AG04450 (cell line): ENCODE measurements around the gene HIPK2. TPM values are rescaled to one million over a fixed set of nuclear protein-coding genes. Genes with fewer than 3 reads are reported as not detected.

Experiments
- CTCF ChIA-PET: fragments of 300-600, 350-600 bp; formaldehyde crosslinking; extraction: SDS; loops from one replicate; lab custom pipeline; 2022; ENCODE audit warnings: antibody characterized with exemption, inconsistent platforms; lab: Charles Lee
- POLR2A ChIA-PET: fragments of 350-600 bp; formaldehyde crosslinking; extraction: SDS; loops from one replicate; lab custom pipeline; 2021; ENCODE audit warnings: antibody characterized with exemption, inconsistent platforms; lab: Yijun Ruan, JAX
- DNase-seq: peaks from one replicate; pipeline ENCODE4 v3.0.0-alpha.2; 2011; ENCODE audit warnings: low read depth, low spot score
- H3K27ac ChIP-seq: one replicate; pipeline ENCODE4 v1.5.1; 2012; ENCODE audit warnings: low read depth, low read length, control low read depth
- H3K27me3 ChIP-seq: one replicate; pipeline ENCODE4 v1.6.0; 2012; ENCODE audit warnings: low read length; ENCODE audit not compliant: control insufficient read depth, insufficient read depth
- H3K4me3 ChIP-seq: 2 replicates; pipeline ENCODE4 v1.5.1; 2011; ENCODE audit warnings: mild to moderate bottlenecking, low read depth, low read length, control low read depth
- H3K9me3 ChIP-seq: 2 replicates; pipeline ENCODE4 v1.5.1; 2012; ENCODE audit warnings: low read length; ENCODE audit not compliant: control insufficient read depth, insufficient read depth
- polyA plus RNA-seq: library from polyadenylated mRNA; depleted of rRNA; stranded (reverse); fragments of >200 nt; gene quantifications from 2 replicates; pipeline ENCODE4 v1.2.3, GENCODE V29; 2011
- TF ChIP-seq, protein P1 (sequence below): IDR thresholded peaks from 2 replicates; pipeline ENCODE4 v1.5.1; 2011; ENCODE audit warnings: low read depth, low read length, control low read depth, inconsistent platforms

HIPK2 gene
- polyA plus RNA-seq, 1 experiment, result 61.4 TPM

DNA sequence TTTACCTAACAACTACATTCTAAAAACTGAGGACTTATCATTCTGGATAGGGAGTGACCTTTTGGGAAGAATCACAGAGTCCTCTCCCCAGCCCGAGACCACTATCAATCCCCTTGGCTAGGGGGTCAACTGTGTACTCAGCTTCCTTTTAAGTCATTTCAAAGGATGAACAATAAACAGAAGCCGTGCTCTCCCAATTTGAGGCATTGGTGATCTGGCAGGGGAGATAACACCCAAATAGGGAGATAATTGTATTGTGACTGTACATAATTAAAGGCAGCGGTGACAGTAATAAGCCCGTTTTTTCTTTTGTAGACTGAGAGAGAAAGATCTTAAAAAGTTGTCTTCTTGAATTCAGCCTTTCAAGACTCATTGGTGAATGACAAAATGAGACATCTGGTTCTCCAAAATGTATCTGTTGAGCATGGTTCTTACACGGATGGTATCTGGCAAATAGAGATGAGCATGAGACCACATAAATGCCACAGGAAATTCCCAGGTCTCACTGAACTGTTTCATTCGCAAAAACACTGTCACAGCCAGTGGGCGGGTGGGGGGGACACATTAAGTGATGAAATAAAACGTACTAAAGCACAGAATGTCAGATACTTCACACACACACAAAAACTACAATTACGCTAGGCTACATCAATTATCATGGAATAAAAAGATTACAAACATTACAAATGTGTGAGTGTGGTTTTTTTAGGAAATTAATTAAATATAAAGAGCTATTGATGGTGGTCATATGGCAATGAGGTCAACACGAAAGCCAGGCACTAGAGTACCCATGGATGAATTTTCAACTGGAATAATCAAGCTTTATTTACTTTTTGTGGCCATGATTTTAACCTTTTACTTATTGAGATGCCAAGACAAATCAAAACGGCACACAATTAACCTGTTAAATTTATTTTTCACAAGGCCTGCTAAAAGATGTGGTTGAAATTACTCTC lies 108.4 kb downstream of the HIPK2 start:
- Histone ChIP-seq H3K4me3 (no peak overlapping the region), H3K27ac (no peak overlapping the region), H3K27me3 (no peaks in the 10 kb centered on the region), H3K9me3 (no peaks in the 10 kb centered on the region)
- no peak for DNase-seq
- CTCF ChIA-PET, result interaction anchor here (0.6 to 1.1 kb wide), 3 partner anchors 22 to 318 kb away, joined by 3 to 4 read pairs (median 3); no protein-coding TSS in a partner anchor
- POLR2A ChIA-PET, result interaction anchor here (0.7 kb wide), 1 partner anchor 29 kb away, joined by 4 read pairs; no protein-coding TSS in a partner anchor
- TF ChIP-seq, protein P1, sequence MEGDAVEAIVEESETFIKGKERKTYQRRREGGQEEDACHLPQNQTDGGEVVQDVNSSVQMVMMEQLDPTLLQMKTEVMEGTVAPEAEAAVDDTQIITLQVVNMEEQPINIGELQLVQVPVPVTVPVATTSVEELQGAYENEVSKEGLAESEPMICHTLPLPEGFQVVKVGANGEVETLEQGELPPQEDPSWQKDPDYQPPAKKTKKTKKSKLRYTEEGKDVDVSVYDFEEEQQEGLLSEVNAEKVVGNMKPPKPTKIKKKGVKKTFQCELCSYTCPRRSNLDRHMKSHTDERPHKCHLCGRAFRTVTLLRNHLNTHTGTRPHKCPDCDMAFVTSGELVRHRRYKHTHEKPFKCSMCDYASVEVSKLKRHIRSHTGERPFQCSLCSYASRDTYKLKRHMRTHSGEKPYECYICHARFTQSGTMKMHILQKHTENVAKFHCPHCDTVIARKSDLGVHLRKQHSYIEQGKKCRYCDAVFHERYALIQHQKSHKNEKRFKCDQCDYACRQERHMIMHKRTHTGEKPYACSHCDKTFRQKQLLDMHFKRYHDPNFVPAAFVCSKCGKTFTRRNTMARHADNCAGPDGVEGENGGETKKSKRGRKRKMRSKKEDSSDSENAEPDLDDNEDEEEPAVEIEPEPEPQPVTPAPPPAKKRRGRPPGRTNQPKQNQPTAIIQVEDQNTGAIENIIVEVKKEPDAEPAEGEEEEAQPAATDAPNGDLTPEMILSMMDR, result no peak

DNA sequence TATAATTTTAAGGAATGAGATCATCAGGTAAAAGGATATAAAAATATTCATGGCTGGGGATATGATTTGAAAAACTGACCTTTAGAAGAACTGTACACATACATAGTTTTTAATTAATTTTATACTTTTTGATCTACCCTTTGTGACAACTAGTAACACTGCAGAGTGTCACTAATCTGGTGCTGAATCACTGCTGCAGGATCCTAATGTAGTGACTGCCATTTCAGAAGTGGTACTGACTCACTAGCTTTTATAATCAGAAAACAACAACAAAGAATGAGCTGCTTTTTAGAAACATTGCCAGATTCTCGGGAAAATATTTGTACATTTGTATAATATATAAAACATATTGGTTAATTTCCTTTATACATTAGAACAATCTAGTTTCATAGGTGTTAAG lies 110.4 kb downstream of the HIPK2 start:
- H3K27me3 ChIP-seq, result no peaks in the 10 kb centered on the region
- TF ChIP-seq, protein P1, result no peak
- no peak overlapping the region for H3K4me3 ChIP-seq
- ChIA-PET CTCF (no interaction called here), POLR2A (no interaction called here)
- no peak for DNase-seq
- H3K27ac ChIP-seq, result no peak overlapping the region
- H3K9me3 ChIP-seq, result no peaks in the 10 kb centered on the region

DNA sequence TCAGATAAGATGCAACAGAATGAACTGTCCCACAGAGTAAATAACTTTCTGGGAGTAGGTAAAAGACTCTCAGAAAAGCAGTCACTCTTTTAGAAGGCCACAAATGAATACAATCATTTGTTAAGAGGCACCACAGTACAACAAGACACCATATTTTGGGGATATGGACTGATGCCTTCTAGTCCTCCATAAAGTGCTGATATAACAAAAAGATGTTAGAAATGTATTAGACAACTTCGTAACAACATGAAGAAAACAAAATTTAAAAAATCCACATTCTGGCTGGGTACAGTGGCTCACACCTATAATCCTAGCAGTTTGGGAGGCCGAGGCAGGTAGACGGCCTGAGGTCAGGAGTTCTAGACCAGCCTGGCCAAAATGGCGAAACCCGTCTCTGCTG lies 111.3 kb downstream of the HIPK2 start:
- ChIA-PET CTCF (interaction anchor here (0.7 to 1.4 kb wide), 3 partner anchors 20 to 297 kb away, joined by 3 to 9 read pairs (median 3); no protein-coding TSS in a partner anchor), POLR2A (no interaction called here)
- no peak overlapping the region for H3K27ac ChIP-seq
- H3K4me3 ChIP-seq, result no peak overlapping the region
- no peaks in the 10 kb centered on the region for H3K9me3 ChIP-seq
- TF ChIP-seq, protein P1, result no peak
- DNase-seq, result no peak
- H3K27me3 ChIP-seq, result no peaks in the 10 kb centered on the region

DNA sequence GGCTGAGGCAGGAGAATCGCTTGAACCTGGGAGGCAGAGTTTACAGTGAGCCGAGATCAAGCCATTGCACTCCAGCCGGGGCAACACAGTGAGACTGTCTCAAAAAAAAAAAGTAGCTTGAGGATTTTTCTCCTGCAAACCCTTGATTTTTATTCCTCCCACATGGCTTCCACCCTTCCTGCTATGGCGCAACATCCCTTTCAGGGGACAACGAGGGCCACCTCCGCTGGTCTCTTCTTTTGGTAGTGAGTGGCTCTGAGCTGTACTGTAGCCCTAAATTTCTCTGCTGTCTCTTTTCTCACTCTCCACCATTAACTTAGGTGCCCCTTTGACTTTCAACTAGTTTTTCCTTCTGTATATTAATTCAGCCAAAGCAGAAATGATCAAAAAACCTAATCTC lies 113.4 kb downstream of the HIPK2 start:
- ChIA-PET CTCF (interaction anchor here (0.8 to 1.0 kb wide), 2 partner anchors 17 to 110 kb away, joined by 3 to 4 read pairs; no protein-coding TSS in a partner anchor), POLR2A (interaction anchor here (0.7 kb wide), 1 partner anchor 92 kb away, joined by 3 read pairs; no protein-coding TSS in a partner anchor)
- no peak overlapping the region for H3K4me3 ChIP-seq
- TF ChIP-seq, protein P1, result no peak
- DNase-seq, result no peak
- H3K27me3 ChIP-seq, result no peaks in the 10 kb centered on the region
- no peaks in the 10 kb centered on the region for H3K9me3 ChIP-seq
- no peak overlapping the region for H3K27ac ChIP-seq
